OCI-LY3 (cell line): ENCODE data around the gene ZDHHC16.
"Not testable (repeated sequence)": the region's sequence is repeated elsewhere in the genome, so short reads cannot be mapped to it uniquely, and the experiment has no call there.

Experiments used
- H2AFZ ChIP-seq: fragments of 200-600, 300-600 bp; shearing (Covaris generic); 2 replicates; pipeline ENCODE4 v1.6.0; 2014; ENCODE audit warnings: antibody characterized with exemption, low read depth, low read length
- H3K27ac ChIP-seq: fragments of 200-600, 300-600 bp; sonication (generic); 2 replicates; pipeline ENCODE4 v1.5.1; 2014; ENCODE audit warnings: mild to moderate bottlenecking, low read length, moderate library complexity, mixed read lengths
- H3K27me3 ChIP-seq: fragments of 200-600, 300-600 bp; sonication (generic); 2 replicates; pipeline ENCODE4 v1.6.1; 2014; ENCODE audit warnings: low read depth, low read length, mixed read lengths
- H3K36me3 ChIP-seq: fragments of 200-600, 300-600 bp; sonication (generic); replicated peaks from 2 replicates; pipeline ENCODE3; 2014; ENCODE audit warnings: low read depth, low read length, mixed read lengths
- H3K4me1 ChIP-seq: fragments of 300-600, 200-600 bp; sonication (generic); 2 replicates; pipeline ENCODE4 v1.6.1; 2014; ENCODE audit warnings: low read length, mixed read lengths
- H3K4me2 ChIP-seq: fragments of 200-600, 300-600 bp; sonication (generic); 2 replicates; pipeline ENCODE4 v1.6.1; 2014; ENCODE audit warnings: low read length, mixed read lengths
- H3K4me3 ChIP-seq: fragments of 300-600, 200-600 bp; sonication (generic); 2 replicates; pipeline ENCODE4 v1.5.1; 2014; ENCODE audit warnings: antibody characterized with exemption, mild to moderate bottlenecking, low read length, moderate library complexity
- H3K79me2 ChIP-seq: fragments of 300-600, 200-600 bp; shearing (Covaris generic); 2 replicates; pipeline ENCODE4 v1.6.1; 2014; ENCODE audit warnings: mild to moderate bottlenecking, low read length, mixed read lengths
- H3K9ac ChIP-seq: fragments of 300-600, 200-600 bp; shearing (Covaris generic); 2 replicates; pipeline ENCODE4 v1.6.0; 2014; ENCODE audit warnings: mild to moderate bottlenecking, low read length, moderate library complexity
- H3K9me3 ChIP-seq: fragments of 200-600, 300-600 bp; shearing (Covaris generic); 2 replicates; pipeline ENCODE4 v1.6.1; 2014; ENCODE audit warnings: low read length, mixed read lengths; ENCODE audit not compliant: insufficient read depth
- H4K20me1 ChIP-seq: fragments of 200-600, 300-600 bp; sonication (generic); 2 replicates; pipeline ENCODE4 v1.6.1; 2016; ENCODE audit warnings: low read length, mixed read lengths; ENCODE audit not compliant: insufficient read depth
- EZH2phosphoT487 ChIP-seq: fragments of 200-600 bp; shearing (Covaris generic); IDR thresholded peaks from 2 replicates; pipeline ENCODE4 v1.6.1; 2018; ENCODE audit warnings: antibody characterized with exemption, mixed run types, low read depth
- TF ChIP-seq, protein P1 (sequence below): fragments of 200-600, 300-600 bp; sonication (generic); IDR thresholded peaks from 2 replicates; pipeline ENCODE4 v1.5.1; 2014; ENCODE audit warnings: antibody characterized with exemption, low read length, low read depth

ZDHHC16 gene

GRCh38 chr10:97466755-97467154 is 20.8 kb downstream of the ZDHHC16 start:
- Histone ChIP-seq H3K79me2 (no peaks in the 10 kb centered on the region), H2AFZ (no peak overlapping the region), H4K20me1 (no peaks in the 10 kb centered on the region), H3K4me1 (no peaks in the 10 kb centered on the region), H3K27ac (no peak overlapping the region), H3K9me3 (no peaks in the 10 kb centered on the region), H3K36me3 (peaks cover 25% of the 10 kb centered on the region), H3K9ac (no peak overlapping the region), H3K27me3 (no peaks in the 10 kb centered on the region), H3K4me2 (no peak overlapping the region), H3K4me3 (no peak overlapping the region)
- TF ChIP-seq, protein P1, sequence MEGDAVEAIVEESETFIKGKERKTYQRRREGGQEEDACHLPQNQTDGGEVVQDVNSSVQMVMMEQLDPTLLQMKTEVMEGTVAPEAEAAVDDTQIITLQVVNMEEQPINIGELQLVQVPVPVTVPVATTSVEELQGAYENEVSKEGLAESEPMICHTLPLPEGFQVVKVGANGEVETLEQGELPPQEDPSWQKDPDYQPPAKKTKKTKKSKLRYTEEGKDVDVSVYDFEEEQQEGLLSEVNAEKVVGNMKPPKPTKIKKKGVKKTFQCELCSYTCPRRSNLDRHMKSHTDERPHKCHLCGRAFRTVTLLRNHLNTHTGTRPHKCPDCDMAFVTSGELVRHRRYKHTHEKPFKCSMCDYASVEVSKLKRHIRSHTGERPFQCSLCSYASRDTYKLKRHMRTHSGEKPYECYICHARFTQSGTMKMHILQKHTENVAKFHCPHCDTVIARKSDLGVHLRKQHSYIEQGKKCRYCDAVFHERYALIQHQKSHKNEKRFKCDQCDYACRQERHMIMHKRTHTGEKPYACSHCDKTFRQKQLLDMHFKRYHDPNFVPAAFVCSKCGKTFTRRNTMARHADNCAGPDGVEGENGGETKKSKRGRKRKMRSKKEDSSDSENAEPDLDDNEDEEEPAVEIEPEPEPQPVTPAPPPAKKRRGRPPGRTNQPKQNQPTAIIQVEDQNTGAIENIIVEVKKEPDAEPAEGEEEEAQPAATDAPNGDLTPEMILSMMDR = no peak
- no peak for TF ChIP-seq EZH2phosphoT487

DNA sequence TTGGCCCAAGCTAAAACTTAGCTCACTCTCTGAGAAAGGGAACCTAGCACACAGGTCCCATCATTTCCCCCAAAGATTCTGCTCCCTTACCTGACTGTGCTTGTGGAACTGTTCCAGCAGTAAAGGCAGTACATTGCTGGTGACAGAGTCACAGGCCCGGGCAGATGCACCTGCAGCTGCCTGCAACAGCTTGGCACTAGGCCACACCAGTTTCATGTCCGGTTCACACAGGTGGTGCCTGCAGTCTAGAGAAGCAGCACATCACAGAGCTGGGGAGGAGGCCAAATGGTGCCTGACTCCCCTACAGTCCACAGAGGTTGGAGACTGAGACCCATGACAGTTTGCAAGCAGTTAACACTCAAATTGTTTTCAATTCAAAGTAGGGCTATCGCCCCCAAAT is 22.2 kb downstream of the ZDHHC16 start:
- no peak for TF ChIP-seq EZH2phosphoT487
- TF ChIP-seq, protein P1 = no peak
- Histone ChIP-seq H3K36me3 (peaks cover 15% of the 10 kb centered on the region), H4K20me1 (no peaks in the 10 kb centered on the region), H3K79me2 (no peaks in the 10 kb centered on the region), H3K9me3 (no peaks in the 10 kb centered on the region), H3K27ac (no peak overlapping the region), H3K27me3 (no peaks in the 10 kb centered on the region), H2AFZ (no peak overlapping the region), H3K4me3 (no peak overlapping the region), H3K4me2 (no peak overlapping the region), H3K9ac (no peak overlapping the region), H3K4me1 (no peaks in the 10 kb centered on the region)

DNA sequence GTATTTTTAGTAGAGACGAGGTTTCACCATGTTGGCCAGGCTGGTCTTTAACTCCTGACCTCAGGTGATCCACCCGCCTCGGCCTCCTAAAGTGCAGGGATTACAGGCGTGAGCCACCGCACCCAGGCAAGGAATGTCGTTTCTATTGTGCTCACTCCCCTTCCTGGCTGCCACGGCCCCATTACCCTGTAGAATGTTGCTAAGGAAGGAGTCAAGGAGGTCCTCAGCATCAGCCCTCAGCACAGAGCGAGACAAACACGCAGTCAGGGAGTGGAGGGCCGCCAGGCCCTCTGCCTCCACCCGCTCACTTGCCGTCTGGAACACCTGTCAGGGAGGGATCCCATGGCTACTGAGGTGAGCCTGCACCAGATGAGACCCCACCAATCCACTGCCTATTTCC is 22.8 kb downstream of the ZDHHC16 start:
- H3K4me1 ChIP-seq, H3K4me3 ChIP-seq, H3K27me3 ChIP-seq, H3K9me3 ChIP-seq, H3K9ac ChIP-seq, H3K27ac ChIP-seq, H4K20me1 ChIP-seq, H3K4me2 ChIP-seq, H2AFZ ChIP-seq, H3K79me2 ChIP-seq: not testable (repeated sequence)
- peaks cover 11% of the 10 kb centered on the region for H3K36me3 ChIP-seq

GRCh38 chr10:97474918-97475317 is 28.9 kb downstream of the ZDHHC16 start:
- TF ChIP-seq, protein P1 = no peak
- TF ChIP-seq EZH2phosphoT487 = no peak
- H3K36me3 ChIP-seq = peaks cover 27% of the 10 kb centered on the region
- H3K4me1 ChIP-seq = peaks cover 12% of the 10 kb centered on the region
- no peak overlapping the region for H3K9ac ChIP-seq
- H3K4me3 ChIP-seq = no peak overlapping the region
- H4K20me1 ChIP-seq = no peaks in the 10 kb centered on the region
- no peaks in the 10 kb centered on the region for H3K79me2 ChIP-seq
- no peaks in the 10 kb centered on the region for H3K9me3 ChIP-seq
- no peak overlapping the region for H3K27ac ChIP-seq
- no peak overlapping the region for H3K4me2 ChIP-seq
- H3K27me3 ChIP-seq = no peaks in the 10 kb centered on the region
- H2AFZ ChIP-seq = no peak overlapping the region
